GM12872 (cell line): ENCODE data around the gene PRKAG2.

ENCODE experiments used
- CTCF ChIP-seq: IDR thresholded peaks from 3 replicates; pipeline ENCODE4 v1.5.1; 2011; ENCODE audit warnings: low read depth, mild to moderate bottlenecking, low read length, moderate library complexity; ENCODE audit not compliant: insufficient read depth

The PRKAG2 gene

GRCh38 chr7:151921451-151921850, 44.5 kb upstream of the PRKAG2 start:
- no peak for TF ChIP-seq CTCF

DNA sequence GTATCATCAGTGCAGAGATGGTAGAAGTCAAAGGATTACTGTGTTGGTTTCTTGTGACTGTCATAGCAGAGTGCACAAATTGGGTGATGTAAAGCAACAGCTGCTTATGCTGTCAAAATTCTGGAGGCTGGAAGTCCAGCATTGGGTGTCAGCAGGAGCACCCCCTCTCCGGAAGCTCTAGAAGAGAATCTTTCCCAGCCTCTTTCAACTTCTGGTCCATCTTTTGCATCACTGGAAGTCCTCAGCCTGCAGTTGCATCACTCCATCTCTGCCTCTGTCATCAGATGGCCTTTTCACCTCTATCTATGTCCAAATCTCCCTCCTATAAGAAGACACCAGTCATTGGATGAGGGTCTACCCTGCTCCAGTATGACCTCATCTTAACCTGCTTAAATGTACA, 43.6 kb upstream of the PRKAG2 start:
- TF ChIP-seq CTCF, result no peak

DNA sequence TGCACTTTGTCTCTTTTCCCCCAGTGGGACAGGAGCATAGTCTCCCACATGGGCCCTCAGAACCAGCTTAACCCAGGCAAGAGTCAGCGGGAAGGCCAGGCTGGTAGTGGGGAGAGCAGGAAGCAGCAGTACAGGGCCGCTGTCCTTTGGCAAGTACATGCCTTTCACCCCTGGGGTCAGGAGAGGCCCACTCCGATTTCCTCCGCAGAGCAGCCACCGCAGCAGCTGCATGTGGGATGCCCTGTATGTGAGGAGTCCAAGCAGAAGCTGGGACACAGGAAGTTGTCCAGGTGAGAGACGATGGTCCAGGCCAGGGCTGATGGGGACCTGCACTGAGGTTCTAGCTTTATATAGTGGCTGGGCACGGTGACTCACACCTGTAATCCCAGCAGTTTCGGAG, 42.7 kb upstream of the PRKAG2 start:
- TF ChIP-seq CTCF, result no peak

DNA sequence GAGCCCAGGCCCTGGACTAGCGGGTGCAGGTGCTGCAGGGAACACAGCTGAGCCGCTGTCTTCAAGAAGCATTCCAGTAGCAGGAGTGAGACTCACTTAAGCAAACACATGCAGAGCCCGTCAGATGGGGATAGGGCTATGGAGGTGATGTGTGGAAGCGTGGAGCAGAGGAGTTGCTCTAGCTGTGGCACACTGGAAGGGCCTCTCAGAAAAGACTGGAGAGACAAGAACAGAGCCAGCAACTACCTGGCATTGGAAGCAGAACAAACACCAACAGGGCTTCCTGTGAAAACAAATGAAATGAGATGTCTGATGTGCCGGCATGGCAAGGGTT, 41.6 kb upstream of the PRKAG2 start:
- TF ChIP-seq CTCF, result no peak

GRCh38 chr7:151917791-151918509, 41.0 kb upstream of the PRKAG2 start:
- TF ChIP-seq CTCF, result no peak

DNA sequence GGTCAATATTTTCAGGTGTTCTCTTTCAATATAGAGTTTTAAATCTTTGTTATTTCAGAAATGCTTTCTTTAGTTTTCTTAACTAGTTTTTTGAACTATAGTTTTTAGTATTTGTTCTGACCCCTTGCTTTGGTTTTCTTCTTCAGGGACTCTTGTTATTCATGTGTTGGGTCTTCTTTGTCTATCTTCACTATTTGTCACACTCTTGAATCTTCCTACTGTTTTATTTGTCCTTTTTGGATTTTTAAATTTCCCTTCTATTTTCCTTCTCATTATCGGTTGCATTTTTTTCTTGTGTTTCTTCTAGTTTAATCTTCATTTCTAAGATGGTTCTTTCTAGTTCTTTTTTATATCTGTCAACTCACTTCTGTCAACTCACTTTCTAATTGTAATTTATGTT, 37.1 kb upstream of the PRKAG2 start:
- TF ChIP-seq CTCF, result no peak

DNA sequence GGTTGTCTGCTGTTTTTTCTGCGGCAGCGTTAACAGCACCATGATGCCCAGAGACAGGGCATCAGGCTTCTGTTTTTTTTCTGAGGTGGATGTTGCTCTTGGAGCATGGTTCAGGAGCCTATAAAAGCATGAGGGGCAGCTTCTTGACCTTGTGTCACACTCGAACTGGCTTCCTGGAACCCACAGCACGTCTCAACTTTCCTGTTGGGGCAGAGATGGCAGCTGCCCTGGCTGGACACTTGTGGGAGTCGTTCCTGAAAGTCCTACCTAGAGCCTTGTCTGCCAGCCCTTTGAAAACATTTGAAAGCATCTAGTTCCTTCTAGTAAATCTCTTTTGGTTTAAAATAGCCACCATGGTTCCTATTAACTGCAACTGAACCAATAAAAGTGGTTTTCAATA, 28.9 kb upstream of the PRKAG2 start:
- no peak for TF ChIP-seq CTCF

DNA sequence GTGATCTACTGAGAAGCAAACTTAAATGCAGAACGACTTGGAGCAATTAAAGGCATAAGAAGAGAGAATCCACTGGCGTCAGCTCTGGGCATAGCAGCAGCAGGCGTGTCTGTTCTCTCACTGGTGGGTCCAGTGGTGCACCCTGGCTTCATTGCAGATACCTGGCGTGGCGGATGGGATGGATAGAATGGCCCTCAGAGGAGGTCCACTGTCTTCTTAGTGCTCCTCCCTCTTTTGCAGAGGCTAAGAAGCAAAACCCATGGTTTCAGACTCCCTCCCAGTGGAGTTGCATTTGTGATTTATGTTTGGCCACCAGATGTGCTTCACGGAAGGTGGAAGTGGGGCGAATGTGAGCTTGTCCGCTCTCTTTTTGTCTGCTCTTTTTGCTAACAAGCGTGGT, 28.4 kb upstream of the PRKAG2 start:
- no peak for TF ChIP-seq CTCF
